Esophagus muscularis mucosa (tissue), 4 donors: ENCODE measurements around the gene AOC2. TPM values are rescaled to one million over a fixed set of nuclear protein-coding genes. Genes with fewer than 3 reads are reported as not detected.

Experiments used
- DNase-seq: peaks from one replicate; pipeline ENCODE4 v3.0.0-alpha.2; 2017; ENCODE audit errors: extremely low spot score
- H3K27ac ChIP-seq, 4 donors: fragments of 200-600 bp; sonication (generic); replicated peaks in 1 of 4; 1 replicate in 3 of 4; 2 replicates in 1 of 4; pipeline ENCODE4 v1.5.1; 2016 to 2019; ENCODE audit warnings: mild to moderate bottlenecking in 1 of 4
- H3K27me3 ChIP-seq, 4 donors: fragments of 200-600 bp; sonication (generic); one replicate each; pipeline versions ENCODE4 v1.5.1 to v1.6.0; 2016 to 2019
- H3K36me3 ChIP-seq, 4 donors: fragments of 200-600 bp; sonication (generic); one replicate each; pipeline ENCODE4 v1.5.1; 2016 to 2019
- H3K4me1 ChIP-seq, 4 donors: fragments of 200-600 bp; sonication (generic); one replicate each; pipeline ENCODE4 v1.5.1; 2016 to 2019
- H3K4me3 ChIP-seq, 4 donors: fragments of 200-600 bp; sonication (generic); 1 replicate in 2 of 4; 2 replicates in 2 of 4; pipeline ENCODE4 v1.5.1; 2016 to 2019; ENCODE audit warnings: mild to moderate bottlenecking in 4 of 4, moderate library complexity in 1 of 4
- H3K9me3 ChIP-seq, 4 donors: fragments of 200-600 bp; sonication (generic); 1 replicate in 3 of 4; 2 replicates in 1 of 4; pipeline ENCODE4 v1.5.1; 2016 to 2019
- CTCF ChIP-seq, 3 experiments: fragments of 200-600 bp in 2 of 3; fragments of 450-650 bp in 1 of 3; sonication (generic) in 2 of 3; IDR thresholded peaks; one replicate each; pipeline ENCODE4 v1.5.1; 2017 to 2019; ENCODE audit warnings: antibody characterized with exemption in 3 of 3, mild to moderate bottlenecking in 2 of 3, moderate library complexity in 1 of 3
- EP300 ChIP-seq: sonication (generic); formaldehyde crosslinking; IDR thresholded peaks from one replicate; pipeline ENCODE4 v1.6.1; 2017; ENCODE audit warnings: antibody characterized with exemption
- POLR2A ChIP-seq: fragments of 450-650 bp; IDR thresholded peaks from one replicate; pipeline ENCODE4 v1.6.1; 2017; ENCODE audit warnings: antibody characterized with exemption, moderate library complexity, mild to moderate bottlenecking, low read depth
- POLR2AphosphoS5 ChIP-seq, 2 donors: sonication (generic); formaldehyde crosslinking; IDR thresholded peaks; one replicate each; pipeline ENCODE4 v1.6.1; 2017; ENCODE audit warnings: antibody characterized with exemption in 2 of 2
- WGBS: methylation state at CpG from one replicate; pipeline ENCODE4 v1.1.5; 2018; 5-methylcytosine and 5-hydroxymethylcytosine counted together
- intact Hi-C: fragments of 100-400 bp; cut with DNase I; formaldehyde crosslinking; loops from one replicate; pipeline ENCODE4 v1.15.1; 2023
- total RNA-seq, 4 donors: library from RNA; depleted of rRNA; stranded (reverse); fragments of >200 nt; gene quantifications; one replicate each; pipeline versions ENCODE4 v1.1.0 to v1.2.1, GENCODE V29; 2016

AOC2 gene
- total RNA-seq, 4 donors from 2014 or later = 0.66 to 2.0 (median 1.4) TPM

- TF ChIP-seq POLR2AphosphoS5 (IDR thresholded peaks at IDR 0.05) (no peak), EP300 (no peak), CTCF (IDR thresholded peaks at IDR 0.05) (no peak), POLR2A (no peak)
- intact Hi-C loops = no loop called here
- peak overlapping the region; percentile 87 to 94 (median 92) for H3K4me3 ChIP-seq
- no peak for DNase-seq
- WGBS = 55% methylated on average over 9 of the region's 9 CpGs
- no peaks in the 10 kb centered on the region for H3K9me3 ChIP-seq
- peak overlapping the region; percentile 86 to 95 (median 89) for H3K27ac ChIP-seq
- H3K36me3 ChIP-seq = peaks cover 4 to 28% (median 26%) of the 10 kb centered on the region in 4 donors
- no peaks in the 10 kb centered on the region for H3K27me3 ChIP-seq
- peaks cover 17 to 32% (median 25%) of the 10 kb centered on the region in 4 donors for H3K4me1 ChIP-seq
Observed at GRCh38 chr17:42832213-42832933, 12.0 kb upstream of the AOC2 start.

- under 1% methylated on average over 29 of the region's 71 CpGs for WGBS
- Histone ChIP-seq H3K27me3 (no peaks in the 10 kb centered on the region), H3K4me3 (peak within 1 kb of the TSS; percentile 87 to 94 (median 92)), H3K27ac (peak within 1 kb of the TSS; percentile 86 to 95 (median 89)), H3K4me1 (peaks cover 17 to 32% (median 25%) of the 10 kb centered on the region in 4 donors), H3K9me3 (no peaks in the 10 kb centered on the region), H3K36me3 (peaks cover 9 to 36% (median 34%) of the 10 kb centered on the region in 4 donors)
- TF ChIP-seq POLR2AphosphoS5 (IDR thresholded peaks at IDR 0.05) (peak; percentile 97 to 99), CTCF (IDR thresholded peaks at IDR 0.05) (no peak), POLR2A (peak; percentile 94), EP300 (no peak)
- intact Hi-C loops = no loop called here
- peak; percentile 97 for DNase-seq
Observed at GRCh38 chr17:42832934-42833766, 11.2 kb upstream of the AOC2 start, which contains the start of gene PSME3. PSME3 (plus strand) TSS chr17:42833397; CDS start chr17:42833632, 235 bp downstream.

- Histone ChIP-seq H3K9me3 (no peaks in the 10 kb centered on the region), H3K27ac (peak overlapping the region; percentile 86 to 95 (median 89)), H3K27me3 (no peaks in the 10 kb centered on the region), H3K4me1 (peaks cover 17 to 32% (median 25%) of the 10 kb centered on the region in 4 donors), H3K36me3 (peaks cover 16 to 44% (median 41%) of the 10 kb centered on the region in 4 donors), H3K4me3 (peak overlapping the region; percentile 87 to 94 (median 92))
- TF ChIP-seq CTCF (IDR thresholded peaks at IDR 0.05) (no peak), POLR2A (no peak), POLR2AphosphoS5 (IDR thresholded peaks at IDR 0.05) (no peak), EP300 (no peak)
- 7% methylated on average over 15 of the region's 18 CpGs for WGBS
- intact Hi-C loops = no loop called here
- DNase-seq = no peak
Observed at GRCh38 chr17:42833767-42834422, 10.5 kb upstream of the AOC2 start.

- no peak overlapping the region for H3K27ac ChIP-seq
- WGBS = 97% methylated on average over 6 of the region's 6 CpGs
- no peaks in the 10 kb centered on the region for H3K9me3 ChIP-seq
- TF ChIP-seq CTCF (IDR thresholded peaks at IDR 0.05) (no peak), EP300 (no peak)
- H3K36me3 ChIP-seq = peaks cover 34 to 62% (median 59%) of the 10 kb centered on the region in 4 donors
- intact Hi-C loops = no loop called here
- no peak for DNase-seq
- H3K4me3 ChIP-seq = no peak overlapping the region
- H3K4me1 ChIP-seq = peaks cover 17 to 32% (median 25%) of the 10 kb centered on the region in 4 donors
- no peaks in the 10 kb centered on the region for H3K27me3 ChIP-seq
Observed at GRCh38 chr17:42835732-42836131, 8.6 kb upstream of the AOC2 start.
